ENCODE results near the gene SYNPO2.

SYNPO2 gene

GRCh38 chr4:118888666-118889311, at the start of gene SYNPO2:
SYNPO2 (plus strand) TSS chr4:118888854; CDS start chr4:118889037, 183 bp downstream.
- CTCF ChIA-PET: interaction anchor here (1.3 to 5.0 kb wide), 4 partner anchors 24 to 147 kb away, joined by 4 to 36 read pairs (median 6); no protein-coding TSS in a partner anchor
- Mint-ChIP-seq H3K4me1 (peaks cover 21% of the 10 kb centered on the region), H3K9me3 (no peaks in the 10 kb centered on the region), H3K36me3 (no peaks in the 10 kb centered on the region), H3K27ac (no peak within 1 kb of the TSS), H3K4me3 (peak within 1 kb of the TSS; percentile 61), H3K27me3 (peaks cover 49% of the 10 kb centered on the region)
- DNase-seq: peak; percentile 53

DNA sequence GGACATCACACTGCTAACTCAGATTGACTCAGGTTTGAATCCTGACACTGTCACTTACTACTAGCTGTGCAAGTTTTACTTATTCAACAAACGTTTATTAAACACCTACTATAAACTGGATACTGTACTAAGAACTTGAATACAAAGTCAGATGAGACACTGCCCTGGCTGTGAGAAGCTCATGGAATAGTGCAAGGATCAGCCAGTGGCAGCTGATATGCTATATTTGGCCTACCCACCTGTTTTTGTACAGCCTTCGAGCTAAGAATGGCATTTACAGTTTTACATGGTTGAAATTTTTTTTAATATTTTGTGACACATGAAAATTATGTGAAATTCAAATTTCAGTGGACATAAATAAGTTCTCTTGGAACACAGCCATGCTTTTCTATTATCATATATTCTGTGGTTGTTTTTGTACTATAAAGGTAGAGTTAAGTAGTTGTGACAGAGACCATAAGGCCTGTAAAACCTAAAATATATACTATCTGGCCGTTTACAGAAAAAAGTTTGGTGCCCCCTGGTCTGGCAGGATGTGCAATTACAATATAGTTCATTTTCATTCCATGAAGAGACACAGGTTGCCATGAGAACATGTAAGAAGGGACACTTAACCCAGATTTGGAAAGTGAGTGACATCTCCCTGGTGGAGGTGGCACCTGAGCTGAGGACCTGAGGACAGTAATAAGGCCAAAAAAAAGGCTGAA, 49.3 kb upstream of the SYNPO2 start:
- no peak for DNase-seq
- H3K36me3 Mint-ChIP-seq: peaks cover 5% of the 10 kb centered on the region
- H3K27ac Mint-ChIP-seq: no peak overlapping the region
- H3K9me3 Mint-ChIP-seq: no peaks in the 10 kb centered on the region
- peaks cover 19% of the 10 kb centered on the region for H3K27me3 Mint-ChIP-seq
- H3K4me3 Mint-ChIP-seq: no peak overlapping the region
- H3K4me1 Mint-ChIP-seq: peaks cover 17% of the 10 kb centered on the region
- CTCF ChIA-PET: interaction anchor here (1.2 to 2.0 kb wide), 2 partner anchors 11 to 25 kb away, joined by 3 to 9 read pairs; no protein-coding TSS in a partner anchor

DNA sequence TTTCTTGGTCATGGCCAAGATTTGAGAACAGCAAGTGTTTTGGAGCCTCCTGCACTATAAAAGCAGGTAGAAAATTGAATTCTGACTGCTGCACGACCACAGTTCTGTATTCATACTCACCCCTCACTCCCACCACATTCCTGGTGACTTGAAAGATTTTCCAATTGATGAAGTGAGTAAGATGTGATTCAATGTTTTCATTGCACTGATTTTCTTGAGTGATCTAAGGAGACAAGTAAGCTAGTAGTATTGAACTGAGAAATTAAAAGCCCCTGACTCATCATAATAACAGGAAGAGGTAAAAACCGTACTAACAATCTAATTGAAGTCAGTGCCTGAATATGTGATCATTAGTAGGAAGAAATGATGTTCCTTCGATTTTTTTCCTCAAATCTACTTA, 46.6 kb upstream of the SYNPO2 start:
- H3K9me3 Mint-ChIP-seq: no peaks in the 10 kb centered on the region
- H3K4me3 Mint-ChIP-seq: no peak overlapping the region
- H3K4me1 Mint-ChIP-seq: no peaks in the 10 kb centered on the region
- peaks cover 31% of the 10 kb centered on the region for H3K27me3 Mint-ChIP-seq
- H3K27ac Mint-ChIP-seq: no peak overlapping the region
- DNase-seq: no peak
- H3K36me3 Mint-ChIP-seq: no peaks in the 10 kb centered on the region
- CTCF ChIA-PET: no interaction called here

DNA sequence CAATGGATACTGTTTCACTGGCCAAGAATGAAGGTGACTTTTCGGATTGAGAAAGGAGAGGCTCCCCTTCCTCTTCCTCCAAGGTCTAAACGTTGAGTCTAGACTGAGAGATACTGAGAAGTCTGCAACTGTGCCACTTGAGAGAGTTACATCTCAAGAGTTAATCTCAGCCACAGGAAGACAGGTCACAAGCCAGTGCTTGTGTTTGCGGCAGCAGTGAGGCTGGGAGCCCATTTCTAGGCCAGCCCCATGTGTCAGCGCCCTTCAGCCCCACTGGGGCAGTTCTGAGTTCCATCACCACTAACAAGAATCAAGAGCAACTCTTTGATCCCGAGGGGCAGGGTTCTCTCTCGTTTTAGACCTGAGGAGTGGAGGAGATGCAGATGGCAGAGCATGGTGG, 45.4 kb upstream of the SYNPO2 start:
- CTCF ChIA-PET: no interaction called here
- Mint-ChIP-seq H3K4me3 (no peak overlapping the region), H3K27me3 (peaks cover 38% of the 10 kb centered on the region), H3K9me3 (no peaks in the 10 kb centered on the region), H3K36me3 (no peaks in the 10 kb centered on the region), H3K4me1 (no peaks in the 10 kb centered on the region), H3K27ac (no peak overlapping the region)
- no peak for DNase-seq

- CTCF ChIA-PET: interaction anchor here (1.5 kb wide), 1 partner anchor 19 kb away, joined by 6 read pairs; no protein-coding TSS in a partner anchor
- Mint-ChIP-seq H3K9me3 (no peaks in the 10 kb centered on the region), H3K27me3 (peaks cover 29% of the 10 kb centered on the region), H3K4me1 (peaks cover 8% of the 10 kb centered on the region), H3K4me3 (no peak overlapping the region), H3K36me3 (peaks cover 4% of the 10 kb centered on the region), H3K27ac (no peak overlapping the region)
- DNase-seq: no peak
Measured at GRCh38 chr4:118845552-118846050, 43.1 kb upstream of the SYNPO2 start.

DNA sequence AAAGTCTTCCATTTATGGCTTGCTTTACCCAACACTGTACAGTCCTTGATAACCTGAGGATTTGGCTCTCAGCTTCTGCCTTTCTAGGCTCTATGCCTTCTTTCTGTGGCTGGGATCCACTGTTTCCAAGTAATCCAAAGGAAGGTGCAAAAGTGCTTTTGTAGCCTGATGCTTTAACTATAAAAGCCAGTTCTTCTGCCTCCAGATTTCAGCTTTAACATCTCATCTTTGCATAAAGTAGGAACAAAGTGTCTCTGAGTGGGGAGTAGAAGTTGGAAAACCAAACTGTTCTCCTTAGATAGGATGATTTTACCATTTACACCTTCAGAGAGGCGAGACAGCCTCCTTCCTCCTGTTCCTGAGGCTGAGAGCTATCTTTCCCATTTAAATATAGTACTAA, 41.7 kb upstream of the SYNPO2 start:
- no peak for DNase-seq
- CTCF ChIA-PET: no interaction called here

DNA sequence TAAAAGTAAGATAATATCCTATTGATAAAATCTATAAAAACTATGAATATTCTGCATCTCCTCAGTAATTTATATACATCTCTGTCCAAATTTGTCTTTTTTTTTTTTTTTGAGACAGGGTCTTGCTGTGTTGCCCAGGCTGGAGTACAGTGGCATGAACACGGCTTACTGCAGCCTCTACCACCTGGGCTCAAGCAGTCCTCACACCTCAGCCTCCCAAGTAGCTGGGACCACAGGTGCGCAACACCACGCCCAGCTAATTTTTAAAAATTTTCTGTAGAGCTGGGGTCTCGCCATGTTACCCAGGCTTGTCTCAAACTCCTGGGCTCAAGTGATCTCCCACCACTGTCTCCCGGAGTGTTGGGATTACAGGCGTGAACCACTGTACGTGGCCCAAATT, 40.4 kb upstream of the SYNPO2 start:
- no peak for DNase-seq
- no peak overlapping the region for H3K4me3 Mint-ChIP-seq
- H3K9me3 Mint-ChIP-seq: peaks cover 2% of the 10 kb centered on the region
- CTCF ChIA-PET: interaction anchor here (0.6 kb wide), 1 partner anchor 11 kb away, joined by 3 read pairs; no protein-coding TSS in a partner anchor
- peaks cover 26% of the 10 kb centered on the region for H3K4me1 Mint-ChIP-seq
- peaks cover 22% of the 10 kb centered on the region for H3K27me3 Mint-ChIP-seq
- H3K36me3 Mint-ChIP-seq: peaks cover 10% of the 10 kb centered on the region
- no peak overlapping the region for H3K27ac Mint-ChIP-seq

More for the DNA sequence above, 41.7 kb upstream of the SYNPO2 start:
- H3K4me3 Mint-ChIP-seq: no peak overlapping the region
- no peak overlapping the region for H3K27ac Mint-ChIP-seq
- H3K36me3 Mint-ChIP-seq: peaks cover 5% of the 10 kb centered on the region
- H3K4me1 Mint-ChIP-seq: peaks cover 19% of the 10 kb centered on the region
- H3K27me3 Mint-ChIP-seq: peaks cover 22% of the 10 kb centered on the region
- no peaks in the 10 kb centered on the region for H3K9me3 Mint-ChIP-seq

DNA sequence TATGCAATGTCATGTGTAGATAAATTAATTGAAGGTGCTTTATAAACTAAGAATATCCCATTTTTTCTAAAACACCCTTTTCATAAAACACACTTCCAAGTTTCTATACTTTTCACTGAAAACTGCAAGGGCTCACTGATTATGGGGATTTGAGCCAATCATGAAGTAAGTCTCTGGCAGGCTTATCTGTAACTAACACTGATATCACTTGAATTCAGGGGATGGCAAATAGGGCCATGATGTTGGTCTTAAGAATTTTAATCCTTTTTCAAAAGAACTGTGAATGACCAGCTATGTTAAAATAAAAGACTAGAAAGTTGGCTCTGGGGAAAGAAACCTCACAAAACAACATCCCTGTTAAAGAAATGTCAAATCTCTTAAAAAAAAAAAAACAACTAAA, 39.8 kb upstream of the SYNPO2 start:
- Mint-ChIP-seq H3K36me3 (peaks cover 11% of the 10 kb centered on the region), H3K9me3 (peaks cover 2% of the 10 kb centered on the region), H3K4me3 (no peak overlapping the region), H3K27ac (no peak overlapping the region), H3K27me3 (peaks cover 18% of the 10 kb centered on the region), H3K4me1 (peaks cover 26% of the 10 kb centered on the region)
- CTCF ChIA-PET: no interaction called here
- DNase-seq: no peak

DNA sequence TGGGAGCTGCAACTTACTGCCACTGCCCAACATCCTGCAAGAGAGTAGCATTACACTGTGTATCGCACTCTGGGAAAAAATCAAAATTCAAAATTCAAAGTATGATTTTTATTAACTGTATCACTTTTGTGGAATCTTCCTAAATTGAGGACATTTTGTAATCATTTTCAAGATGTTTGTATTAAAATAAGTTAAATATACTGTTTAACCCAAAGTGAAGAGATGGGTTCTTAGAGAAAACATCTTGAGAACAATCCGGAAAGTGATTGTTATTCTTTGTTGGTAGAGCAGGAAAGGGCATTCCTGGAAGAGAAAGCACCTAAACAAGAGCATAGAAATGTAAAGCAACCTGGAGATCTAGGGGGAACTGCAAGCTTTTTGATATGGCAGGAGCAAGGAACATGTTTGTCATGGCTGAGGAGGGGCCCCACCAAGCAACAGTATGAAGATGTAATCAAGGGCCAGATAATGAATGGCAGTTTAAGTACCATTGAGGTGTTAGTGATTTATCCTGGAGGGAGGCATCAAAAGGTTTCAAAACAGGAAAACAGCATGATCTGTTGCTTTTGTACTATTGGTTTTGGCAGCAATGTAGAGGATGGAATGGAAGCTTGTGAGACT, 38.7 kb upstream of the SYNPO2 start:
- H3K27ac Mint-ChIP-seq: peak overlapping the region; percentile 89
- CTCF ChIA-PET: interaction anchor here (1.4 to 2.3 kb wide), 2 partner anchors 11 to 15 kb away, joined by 3 to 11 read pairs; no protein-coding TSS in a partner anchor
- peak overlapping the region; percentile 89 for H3K4me3 Mint-ChIP-seq
- H3K4me1 Mint-ChIP-seq: peaks cover 26% of the 10 kb centered on the region
- H3K36me3 Mint-ChIP-seq: peaks cover 11% of the 10 kb centered on the region
- H3K9me3 Mint-ChIP-seq: peaks cover 2% of the 10 kb centered on the region
- DNase-seq: no peak
- peaks cover 14% of the 10 kb centered on the region for H3K27me3 Mint-ChIP-seq

- peak; percentile 67 for DNase-seq
- Mint-ChIP-seq H3K27ac (peak overlapping the region; percentile 89), H3K4me1 (peaks cover 26% of the 10 kb centered on the region), H3K4me3 (peak overlapping the region; percentile 89), H3K36me3 (peaks cover 11% of the 10 kb centered on the region), H3K9me3 (peaks cover 2% of the 10 kb centered on the region), H3K27me3 (peaks cover 14% of the 10 kb centered on the region)
- CTCF ChIA-PET: interaction anchor here (1.4 to 2.3 kb wide), 2 partner anchors 11 to 14 kb away, joined by 3 to 11 read pairs; no protein-coding TSS in a partner anchor
Measured at GRCh38 chr4:118850488-118851173, 38.0 kb upstream of the SYNPO2 start.

DNA sequence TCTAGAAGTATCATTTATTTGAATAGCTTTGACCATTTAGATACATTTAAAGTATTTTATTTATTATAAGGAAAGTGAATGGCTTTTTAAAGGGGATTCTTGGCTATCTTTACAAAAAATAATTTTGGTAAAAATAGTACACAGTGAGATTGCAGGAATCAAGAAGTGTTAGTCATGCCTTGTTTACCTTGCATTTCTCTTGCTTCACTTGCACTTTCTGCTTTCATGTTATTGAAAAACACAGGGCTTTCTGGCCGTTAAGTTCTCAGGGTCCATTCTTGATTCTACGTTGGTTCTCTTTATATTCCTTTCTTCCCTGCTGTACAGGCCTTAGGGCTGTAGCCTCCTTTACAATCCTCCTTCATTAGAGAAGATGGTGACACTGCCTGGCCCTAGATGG, 30.9 kb upstream of the SYNPO2 start:
- Mint-ChIP-seq H3K27ac (no peak overlapping the region), H3K4me1 (no peaks in the 10 kb centered on the region), H3K27me3 (no peaks in the 10 kb centered on the region), H3K9me3 (no peaks in the 10 kb centered on the region), H3K36me3 (peaks cover 1% of the 10 kb centered on the region), H3K4me3 (no peak overlapping the region)
- DNase-seq: no peak
- CTCF ChIA-PET: no interaction called here

- Mint-ChIP-seq H3K27ac (no peak overlapping the region), H3K4me3 (no peak overlapping the region), H3K4me1 (no peaks in the 10 kb centered on the region), H3K9me3 (no peaks in the 10 kb centered on the region), H3K27me3 (no peaks in the 10 kb centered on the region), H3K36me3 (no peaks in the 10 kb centered on the region)
- no peak for DNase-seq
- CTCF ChIA-PET: no interaction called here
Measured at GRCh38 chr4:118858779-118859178, 29.9 kb upstream of the SYNPO2 start.

DNA sequence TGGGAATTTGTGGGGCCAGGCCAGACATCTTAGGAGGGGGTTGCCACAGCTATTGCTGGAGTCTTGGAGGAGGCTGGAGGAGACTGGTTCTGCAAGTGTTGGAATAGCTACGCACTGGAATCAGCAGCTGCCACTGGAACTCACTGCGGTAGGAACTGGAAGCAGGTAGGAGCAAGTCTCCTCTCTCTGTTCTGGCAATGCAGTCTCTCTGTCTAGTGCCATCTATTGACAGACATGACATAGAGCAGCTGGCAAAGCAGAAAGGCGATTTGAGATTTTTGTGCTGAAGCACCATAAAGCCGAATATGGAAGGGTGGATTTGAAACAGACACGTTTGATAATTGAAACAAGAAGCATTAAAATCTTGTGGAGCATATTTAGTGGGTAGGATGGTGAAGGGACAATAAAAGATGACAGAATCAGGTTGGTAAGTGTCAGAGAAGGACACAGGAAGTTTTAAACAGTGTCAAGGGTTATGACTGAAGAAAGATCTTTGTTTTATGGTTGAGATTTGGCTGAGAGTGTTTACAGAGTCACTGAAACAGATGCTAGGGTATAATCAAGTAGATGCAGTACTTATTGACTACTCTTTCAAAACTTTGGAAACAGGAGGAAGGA, 23.5 kb upstream of the SYNPO2 start:
- DNase-seq: peak; percentile 34
- Mint-ChIP-seq H3K27ac (no peak overlapping the region), H3K9me3 (no peaks in the 10 kb centered on the region), H3K27me3 (peaks cover 4% of the 10 kb centered on the region), H3K4me3 (no peak overlapping the region), H3K4me1 (peaks cover 4% of the 10 kb centered on the region), H3K36me3 (no peaks in the 10 kb centered on the region)
- CTCF ChIA-PET: interaction anchor here (0.6 to 2.5 kb wide), 25 partner anchors 8 to 180 kb away, joined by 3 to 15 read pairs (median 4); partner anchors contain the start of genes METTL14 and SYNPO2

Data from activated naive CD4-positive, alpha-beta T cell treated with anti-CD3 and anti-CD28 coated beads, Interleukin-2, amount 10 ng/mL, durations not matched to agents 7 days and 5 days (primary cell).